Measurements from ENCODE around the gene KDM5B. TPM values are rescaled to one million over a fixed set of nuclear protein-coding genes. Genes with fewer than 3 reads are reported as not detected.

Gene KDM5B
- total RNA-seq, 1 experiment from 2014 or later: 44.6 TPM

DNA sequence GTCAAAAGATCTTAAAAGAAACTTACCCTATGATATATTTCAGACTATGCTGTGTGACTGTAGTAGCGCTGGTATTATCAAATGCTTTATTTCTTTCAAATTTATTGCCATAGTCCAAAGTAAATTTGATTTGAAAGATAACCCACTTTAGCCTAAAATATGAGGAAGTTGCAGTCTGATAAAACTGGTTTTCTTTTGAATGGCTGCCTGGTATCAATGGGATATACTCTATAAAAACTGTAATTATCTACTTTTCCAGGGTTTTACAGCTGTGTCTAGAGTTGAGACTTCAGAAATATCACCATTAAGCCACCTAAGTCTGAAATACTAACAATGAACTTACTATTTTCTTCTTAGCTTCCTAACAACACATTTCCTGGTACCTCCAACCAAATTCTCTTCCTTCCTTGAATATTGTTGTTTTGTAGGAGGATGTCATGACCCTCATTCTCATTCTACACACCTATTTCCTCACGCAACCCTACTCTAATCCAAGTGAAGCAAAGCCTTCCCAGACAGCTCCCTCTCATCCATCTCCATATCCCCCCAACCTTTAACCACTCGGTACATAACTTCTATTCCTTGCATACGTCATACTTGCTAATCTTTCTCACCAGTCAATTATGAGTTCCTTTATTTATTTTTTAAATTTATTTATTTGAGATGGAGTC lies 17.0 kb downstream of the KDM5B start:
- no peak for DNase-seq (ENCODE audit: low read depth, low spot score)
- Histone ChIP-seq H3K36me3 (ENCODE audit: control insufficient read depth in 1 of 2, insufficient read depth in 2 of 2, low read length in 2 of 2) (no peaks in the 10 kb centered on the region), H3K4me1 (ENCODE audit: control insufficient read depth in 1 of 2, insufficient read depth in 2 of 2, low read length in 2 of 2) (no peaks in the 10 kb centered on the region), H3K9me3 (ENCODE audit: control insufficient read depth in 1 of 2, insufficient read depth in 1 of 2, low read depth in 1 of 2, low read length in 2 of 2) (no peaks in the 10 kb centered on the region), H2AFZ (ENCODE audit: low read depth, low read length, poor library complexity, severe bottlenecking) (no peak overlapping the region), H3K27me3 (ENCODE audit: insufficient read depth, low read length) (no peaks in the 10 kb centered on the region), H4K20me1 (ENCODE audit: insufficient read depth) (no peaks in the 10 kb centered on the region), H3K9me2 (ENCODE audit: insufficient read depth) (no peaks in the 10 kb centered on the region), H3K4me2 (ENCODE audit: low read length) (no peak overlapping the region), H3K9ac (ENCODE audit: low read length) (no peak overlapping the region), H3K79me2 (ENCODE audit: insufficient read depth, low read length) (peaks cover 18% of the 10 kb centered on the region), H3K27ac (ENCODE audit: low read depth, low read length) (no peak overlapping the region), H3K4me3 (replicated peaks in 1 of 2; ENCODE audit: low read depth in 1 of 2, low read length in 2 of 2) (no peak overlapping the region)
- intact Hi-C loops (cut with micrococcal nuclease): no loop called here
- no TSS peak for BruUV-seq (replicated peaks)
- CTCF ChIA-PET: no interaction called here
- TF ChIP-seq JUND (IDR thresholded peaks at IDR 0.05) (no peak), EGR1 (IDR thresholded peaks at IDR 0.05; ENCODE audit: low read depth) (no peak), EZH2phosphoT487 (IDR thresholded peaks at IDR 0.05; ENCODE audit: borderline replicate concordance) (no peak), FOSL1 (IDR thresholded peaks at IDR 0.05; ENCODE audit: low read depth) (no peak), TCF7L2 (IDR thresholded peaks at IDR 0.05; ENCODE audit: borderline replicate concordance, extremely low read depth, insufficient read depth, insufficient read length) (no peak), REST (IDR thresholded peaks at IDR 0.05; ENCODE audit: low read depth) (no peak), ELF1 (IDR thresholded peaks at IDR 0.05; ENCODE audit: borderline replicate concordance, low read depth) (no peak), RAD21 (IDR thresholded peaks at IDR 0.05; ENCODE audit: low read depth) (no peak), POLR2A (IDR thresholded peaks at IDR 0.05; ENCODE audit: borderline replicate concordance, extremely low read depth, insufficient read depth, insufficient read length) (no peak), SP1 (IDR thresholded peaks at IDR 0.05; ENCODE audit: low read depth) (no peak), SRF (IDR thresholded peaks at IDR 0.05; ENCODE audit: low read depth) (no peak), POLR2AphosphoS5 (IDR thresholded peaks at IDR 0.05; ENCODE audit: low read depth, low read length) (no peak), MAX (IDR thresholded peaks at IDR 0.05) (no peak), YY1 (IDR thresholded peaks at IDR 0.05; ENCODE audit: extremely low read depth, insufficient replicate concordance, low read depth, low read length) (no peak)
- TF ChIP-seq, protein P1, sequence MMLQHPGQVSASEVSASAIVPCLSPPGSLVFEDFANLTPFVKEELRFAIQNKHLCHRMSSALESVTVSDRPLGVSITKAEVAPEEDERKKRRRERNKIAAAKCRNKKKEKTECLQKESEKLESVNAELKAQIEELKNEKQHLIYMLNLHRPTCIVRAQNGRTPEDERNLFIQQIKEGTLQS (IDR thresholded peaks at IDR 0.05): no peak
- ATAC-seq: no peak
- RAD21 ChIA-PET (ENCODE audit: low non-redundant PET in 1 of 2, low total read pairs in 2 of 2, uncharacterized antibody in 2 of 2, unreplicated experiment in 2 of 2): no interaction called here
- POLR2A ChIA-PET: no interaction called here

Data from HCT116 (cell line).